Activated CD4-positive, alpha-beta T cell treated with anti-CD3 and anti-CD28 coated beads for 24 hours (primary cell): ENCODE results near the gene PREP.

Experiments
- DNase-seq, 2 donors: peaks; one replicate each; pipeline ENCODE4 v3.0.0-alpha.2; 2020; ENCODE audit warnings: low read depth in 2 of 2

Gene PREP

GRCh38 chr6:105397987-105398386 is 4.9 kb downstream of the PREP start:
- DNase-seq, result no peak

- no peak for DNase-seq
Measured at GRCh38 chr6:105391705-105392104, 11.2 kb downstream of the PREP start.

- no peak for DNase-seq
Measured at GRCh38 chr6:105389543-105389942, 13.3 kb downstream of the PREP start.

GRCh38 chr6:105388392-105388791 is 14.5 kb downstream of the PREP start:
- no peak for DNase-seq

GRCh38 chr6:105384004-105384403 is 18.9 kb downstream of the PREP start:
- DNase-seq, result no peak

- DNase-seq, result no peak
Measured at GRCh38 chr6:105382958-105383357, 19.9 kb downstream of the PREP start.

GRCh38 chr6:105382496-105382895 is 20.4 kb downstream of the PREP start:
- no peak for DNase-seq

GRCh38 chr6:105380634-105381033 is 22.2 kb downstream of the PREP start:
- no peak for DNase-seq

GRCh38 chr6:105375797-105376196 is 27.1 kb downstream of the PREP start:
- no peak for DNase-seq

GRCh38 chr6:105374010-105374420 is 28.9 kb downstream of the PREP start:
- DNase-seq, result no peak

GRCh38 chr6:105373481-105373880 is 29.4 kb downstream of the PREP start:
- DNase-seq, result no peak

GRCh38 chr6:105372849-105373182 is 30.1 kb downstream of the PREP start:
- no peak for DNase-seq

- DNase-seq, result no peak
Measured at GRCh38 chr6:105372142-105372848, 30.6 kb downstream of the PREP start.

- no peak for DNase-seq
Measured at GRCh38 chr6:105370351-105370750, 32.5 kb downstream of the PREP start.

- DNase-seq, result no peak
Measured at GRCh38 chr6:105369145-105369544, 33.7 kb downstream of the PREP start.

- no peak for DNase-seq
Measured at GRCh38 chr6:105364243-105364642, 38.6 kb downstream of the PREP start.

GRCh38 chr6:105363100-105363754 is 39.7 kb downstream of the PREP start:
- no peak for DNase-seq

GRCh38 chr6:105359419-105360370 is 43.2 kb downstream of the PREP start:
- DNase-seq, result no peak

- no peak for DNase-seq
Measured at GRCh38 chr6:105357165-105357564, 45.7 kb downstream of the PREP start.

- DNase-seq, result no peak
Measured at GRCh38 chr6:105352037-105352617, 50.8 kb downstream of the PREP start.

GRCh38 chr6:105348897-105349296 is 54.0 kb downstream of the PREP start:
- no peak for DNase-seq

- no peak for DNase-seq
Measured at GRCh38 chr6:105346052-105346451, 56.8 kb downstream of the PREP start.
